Measurements from ENCODE around the gene CCDC69.

Gene CCDC69

DNA sequence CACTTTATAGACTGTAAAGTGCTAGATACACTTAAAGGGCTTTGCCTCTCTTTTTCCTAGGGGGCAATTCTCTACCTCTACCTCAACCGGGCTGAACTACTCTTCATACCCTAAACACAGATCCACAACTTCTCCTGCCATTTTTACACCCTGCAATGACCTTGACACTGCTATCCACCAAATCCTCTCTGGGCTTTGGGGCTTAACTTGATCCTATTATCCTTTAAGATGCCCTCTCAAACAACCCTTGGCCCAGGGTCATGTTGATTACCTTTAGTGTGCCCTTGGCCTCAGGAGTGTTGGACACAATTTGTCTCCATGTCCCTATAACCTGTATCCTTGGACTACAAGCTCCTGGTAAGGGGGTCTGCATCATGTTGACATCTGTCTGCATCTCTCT is 85.8 kb downstream of the CCDC69 start:
- no peak for DNase-seq

DNA sequence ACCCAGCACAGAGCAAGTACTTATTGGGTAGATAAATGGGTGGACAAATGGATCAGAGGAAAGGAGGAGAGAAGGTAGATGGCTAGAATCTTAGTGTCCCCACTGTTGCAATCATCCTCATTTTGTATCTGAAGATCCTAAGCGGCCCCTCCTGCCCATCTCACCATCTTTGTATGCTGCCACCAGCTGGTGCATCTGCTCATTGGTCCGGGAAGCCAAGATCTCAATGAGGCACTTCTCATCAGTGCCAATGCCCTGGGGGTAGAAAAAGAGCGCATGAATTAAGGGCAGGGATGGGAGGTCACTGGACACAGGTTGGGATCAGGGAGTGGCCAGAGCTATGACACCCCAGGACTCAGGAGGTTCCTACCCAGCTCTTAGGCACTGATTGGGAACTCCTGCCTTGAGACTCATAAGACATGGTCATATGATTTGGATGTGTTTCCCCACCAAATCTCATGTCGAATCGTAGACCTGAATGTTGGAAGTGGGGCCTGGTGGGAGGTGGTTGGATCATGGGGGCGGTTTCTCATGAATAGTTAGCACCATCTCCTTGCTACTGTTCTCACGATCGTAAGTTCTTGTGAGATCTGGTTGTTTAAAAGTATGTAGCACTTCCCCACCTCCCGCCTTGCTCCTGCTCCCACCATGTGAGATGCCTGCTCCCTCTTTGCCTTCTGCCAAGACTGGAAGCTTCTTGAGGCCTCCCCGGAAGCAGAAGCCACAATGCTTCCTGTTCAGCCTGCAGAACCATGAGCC is 86.6 kb downstream of the CCDC69 start:
- no peak for DNase-seq

DNA sequence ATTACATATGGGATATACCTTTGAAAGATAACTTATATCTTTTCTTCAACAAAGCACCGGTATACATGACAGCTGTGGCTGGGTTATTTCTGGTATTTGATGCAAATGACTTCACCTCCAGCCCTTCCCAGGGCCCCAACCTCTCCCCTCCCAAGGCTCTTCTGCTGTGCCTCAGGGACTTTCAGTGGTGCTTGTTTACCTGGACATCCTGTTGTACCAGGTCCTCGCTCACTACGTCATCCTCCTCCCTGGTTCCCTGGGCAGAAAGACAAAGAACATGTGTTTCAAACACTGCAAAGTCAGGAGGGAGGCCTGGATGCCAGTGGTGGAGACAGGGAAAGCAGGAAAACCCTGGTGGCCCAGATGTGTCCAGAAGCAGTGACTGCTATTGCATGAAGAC is 89.7 kb downstream of the CCDC69 start:
- no peak for DNase-seq

DNA sequence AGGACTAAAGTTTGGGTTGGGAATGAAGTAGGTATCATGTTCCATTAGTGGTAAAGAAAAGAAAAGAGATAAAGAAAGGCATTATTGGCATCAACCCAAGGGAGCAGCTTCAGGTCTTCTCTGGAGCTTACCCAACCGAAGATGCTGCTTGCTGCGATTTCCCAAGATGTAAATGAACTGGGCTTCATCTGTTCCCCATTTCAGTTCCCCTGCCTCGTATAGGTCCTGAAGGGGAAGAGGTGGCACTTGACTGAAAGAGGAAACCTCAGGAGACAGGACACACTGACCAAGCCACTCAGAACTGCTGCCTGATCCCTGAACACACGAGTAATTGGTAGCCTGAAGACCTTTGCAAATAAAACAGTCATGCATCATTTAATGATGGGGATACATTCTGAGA is 90.9 kb downstream of the CCDC69 start:
- DNase-seq = no peak

Measured in stimulated activated CD4-positive, alpha-beta T cell treated with anti-CD3 and anti-CD28 coated beads, Interleukin-2, amount 100 ng/mL, for 24 hours (primary cell).